B cell (primary cell): ENCODE data around the gene CUBN. TPM values are rescaled to one million over a fixed set of nuclear protein-coding genes. Genes with fewer than 3 reads are reported as not detected.

Experiments used
- ATAC-seq: fragments of 200-7000 bp; cut with Tn5 transposase; one replicate; pipeline ENCODE4 v1.10.0; 2021; ENCODE audit warnings: low read depth, mild to moderate bottlenecking, moderate number of reproducible peaks, moderate library complexity
- CTCF ChIA-PET: fragments of 350-600 bp; sonication (Branson Sonifier 250); formaldehyde crosslinking; loops from one replicate; lab custom pipeline; 2021; ENCODE audit warnings: antibody characterized with exemption, inconsistent platforms; lab: Charles Lee
- POLR2A ChIA-PET: fragments of 350-600 bp; sonication (Branson Sonifier 250); formaldehyde crosslinking; loops from one replicate; lab custom pipeline; 2021; ENCODE audit warnings: antibody characterized with exemption; lab: Charles Lee
- DNase-seq: peaks from one replicate; pipeline ENCODE4 v3.0.0; 2013
- H2AFZ ChIP-seq: 2 replicates; pipeline ENCODE4 v1.6.1; 2012; ENCODE audit warnings: mild to moderate bottlenecking, low read depth, low read length; ENCODE audit not compliant: insufficient read depth, poor library complexity, severe bottlenecking
- H3K27ac ChIP-seq, 2 donors: 1 replicate in 1 of 2; 2 replicates in 1 of 2; pipeline ENCODE4 v1.5.1; 2012 to 2013; ENCODE audit warnings: low read length in 2 of 2, mild to moderate bottlenecking in 2 of 2, moderate library complexity in 1 of 2
- H3K27me3 ChIP-seq, 4 experiments: fragments of 200-600 bp in 1 of 4; sonication (generic) in 1 of 4; replicated peaks in 1 of 4; 1 replicate in 2 of 4; 2 replicates in 2 of 4; pipeline versions ENCODE4 v1.6.1 to v1.7.0; 2013 to 2016; ENCODE audit warnings: low read length in 3 of 4, mild to moderate bottlenecking in 2 of 4, mixed read lengths in 1 of 4, moderate library complexity in 1 of 4; ENCODE audit not compliant: insufficient read depth in 4 of 4, control insufficient read depth in 3 of 4; ENCODE audit errors: control extremely low read depth in 1 of 4
- H3K36me3 ChIP-seq, 2 experiments: replicated peaks in 1 of 2; 1 replicate in 1 of 2; 2 replicates in 1 of 2; pipeline versions ENCODE4 v1.6.1 to v1.7.1; 2013; ENCODE audit warnings: low read length in 1 of 2; ENCODE audit not compliant: insufficient read depth in 2 of 2, control insufficient read depth in 1 of 2; ENCODE audit errors: control extremely low read depth in 1 of 2, extremely low read depth in 1 of 2
- H3K4me1 ChIP-seq, 2 donors: fragments of 200-600 bp in 1 of 2; sonication (generic) in 1 of 2; 1 replicate in 1 of 2; 2 replicates in 1 of 2; pipeline versions ENCODE4 v1.5.1 to v1.6.1; 2013 to 2017; ENCODE audit warnings: low read length in 2 of 2; ENCODE audit not compliant: control insufficient read depth in 2 of 2, insufficient read depth in 2 of 2
- H3K4me2 ChIP-seq: replicated peaks from 2 replicates; pipeline ENCODE3; 2012; ENCODE audit warnings: mild to moderate bottlenecking, low read depth, low read length; ENCODE audit not compliant: poor library complexity, severe bottlenecking
- H3K4me3 ChIP-seq, 5 experiments: fragments of 200-600 bp in 1 of 5; sonication (generic) in 1 of 5; 1 replicate in 3 of 5; 2 replicates in 2 of 5; pipeline versions ENCODE4 v1.5.1 to v1.7.0; 2011 to 2016; ENCODE audit warnings: low read length in 4 of 5, mild to moderate bottlenecking in 4 of 5, low read depth in 2 of 5, control low read depth in 1 of 5, moderate library complexity in 1 of 5; ENCODE audit not compliant: insufficient read depth in 1 of 5; ENCODE audit errors: control extremely low read depth in 1 of 5, extremely low read depth in 1 of 5
- H3K79me2 ChIP-seq: fragments of 200-600 bp; sonication (generic); one replicate; pipeline ENCODE4 v1.6.0; 2016; ENCODE audit warnings: low read length; ENCODE audit not compliant: control insufficient read depth, insufficient read depth
- H3K9ac ChIP-seq: fragments of 200-600 bp; sonication (generic); 2 replicates; pipeline ENCODE4 v1.6.1; 2017; ENCODE audit warnings: mild to moderate bottlenecking, low read length, moderate library complexity
- H3K9me3 ChIP-seq, 3 donors: one replicate each; pipeline versions ENCODE4 v1.6.1 to v1.7.1; 2013; ENCODE audit warnings: low read length in 2 of 3; ENCODE audit not compliant: control insufficient read depth in 2 of 3, insufficient read depth in 1 of 3; ENCODE audit errors: control extremely low read depth in 1 of 3
- H4K20me1 ChIP-seq: 2 replicates; pipeline ENCODE4 v1.6.0; 2012; ENCODE audit warnings: mild to moderate bottlenecking, low read length; ENCODE audit not compliant: insufficient read depth, control insufficient read depth, poor library complexity, severe bottlenecking
- H3K27ac Mint-ChIP-seq: one replicate; pipeline ENCODE4 v1.8.0; 2021; ENCODE audit warnings: mixed read lengths
- H3K27me3 Mint-ChIP-seq: one replicate; pipeline ENCODE4 v1.8.0; 2021; ENCODE audit warnings: mixed read lengths
- H3K4me1 Mint-ChIP-seq: one replicate; pipeline ENCODE4 v1.8.0; 2021; ENCODE audit warnings: mixed read lengths
- H3K4me3 Mint-ChIP-seq: one replicate; pipeline ENCODE4 v1.8.0; 2021; ENCODE audit warnings: mixed read lengths
- H3K9me3 Mint-ChIP-seq: one replicate; pipeline ENCODE4 v1.8.0; 2022; ENCODE audit warnings: mixed read lengths; ENCODE audit not compliant: insufficient read depth
- EZH2 ChIP-seq: IDR thresholded peaks from 2 replicates; pipeline ENCODE4 v1.6.1; 2012; ENCODE audit warnings: borderline replicate concordance, low read depth, mild to moderate bottlenecking, moderate library complexity, low read length; ENCODE audit not compliant: insufficient read depth, poor library complexity, severe bottlenecking
- WGBS: methylation state at CpG from one replicate; pipeline ENCODE4 v1.1.5; 2013; ENCODE audit warnings: missing lambda C conversion rate; ENCODE audit not compliant: insufficient coverage; 5-methylcytosine and 5-hydroxymethylcytosine counted together
- intact Hi-C: fragments of 100-400 bp; cut with micrococcal nuclease; formaldehyde crosslinking; loops from one replicate; pipeline ENCODE4 v1.10.0; 2022
- polyA plus RNA-seq: library from polyadenylated mRNA; depleted of rRNA; stranded (reverse); fragments of >200 nt; gene quantifications from 2 replicates; pipeline ENCODE4 v1.2.3, GENCODE V29; 2012
- total RNA-seq, 2 donors: library from RNA; stranded (reverse); fragments of 120-200 nt in 1 of 2; gene quantifications; 1 replicate in 1 of 2; 2 replicates in 1 of 2; pipeline versions ENCODE4 v1.2.3 to v1.2.4, GENCODE V29; 2013 to 2022
- TF ChIP-seq, protein P1 (sequence below): fragments of 200-600 bp; IDR thresholded peaks from one replicate; pipeline ENCODE4 v1.8.0; 2022; ENCODE audit warnings: antibody characterized with exemption, mild to moderate bottlenecking

CUBN gene
- total and polyA plus RNA-seq, 2 donors (not counting 1 experiment from before 2014, with no cell fraction given): 4.2 to 5.7 TPM

DNA sequence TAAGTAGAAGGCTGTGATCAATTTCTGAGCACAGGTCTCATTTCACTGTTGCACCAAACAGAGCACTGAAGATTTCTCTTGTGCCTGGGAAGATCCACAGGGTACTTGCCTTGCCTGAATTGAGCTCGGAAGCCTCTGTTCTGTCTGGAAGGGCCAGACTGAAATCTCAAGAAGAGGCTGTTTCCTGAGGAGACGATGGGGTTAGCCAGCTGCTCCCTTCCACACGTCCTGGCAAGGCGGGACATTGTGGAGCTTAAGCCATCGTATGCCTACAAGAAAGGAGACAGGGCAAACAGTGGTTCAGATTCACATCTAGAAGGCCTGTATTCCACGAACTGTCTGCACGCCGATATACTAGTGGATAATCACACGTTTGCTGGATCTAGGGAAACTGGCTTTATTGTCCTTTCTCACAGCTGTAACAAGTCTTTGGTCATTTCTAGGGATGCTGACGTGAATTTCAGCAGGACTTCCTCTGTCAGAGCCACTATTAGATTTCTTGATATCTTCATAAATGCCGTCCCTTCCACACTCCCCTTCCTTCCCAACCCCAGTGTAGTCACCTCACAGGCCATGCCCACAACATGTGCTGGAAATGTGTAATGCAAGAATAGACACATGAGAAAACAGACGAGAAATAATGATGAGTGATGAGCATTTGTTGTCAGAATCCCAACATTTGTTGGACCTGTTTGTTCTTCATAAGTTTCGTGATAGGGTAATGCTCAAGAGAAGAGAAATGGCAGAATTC lies 175.2 kb downstream of the CUBN start:
- H3K4me3 Mint-ChIP-seq: no peak overlapping the region
- WGBS: 95% methylated on average over 12 of the region's 13 CpGs
- Histone ChIP-seq H3K27me3 (no peaks in the 10 kb centered on the region), H3K36me3 (no peaks in the 10 kb centered on the region), H3K9me3 (no peaks in the 10 kb centered on the region), H4K20me1 (no peaks in the 10 kb centered on the region), H3K4me3 (no peak overlapping the region), H2AFZ (no peak overlapping the region), H3K4me2 (no peak overlapping the region), H3K9ac (no peak overlapping the region), H3K79me2 (no peaks in the 10 kb centered on the region), H3K27ac (no peak overlapping the region), H3K4me1 (no peaks in the 10 kb centered on the region)
- POLR2A ChIA-PET: no interaction called here
- no peaks in the 10 kb centered on the region for H3K4me1 Mint-ChIP-seq
- TF ChIP-seq EZH2: no peak
- TF ChIP-seq, protein P1, sequence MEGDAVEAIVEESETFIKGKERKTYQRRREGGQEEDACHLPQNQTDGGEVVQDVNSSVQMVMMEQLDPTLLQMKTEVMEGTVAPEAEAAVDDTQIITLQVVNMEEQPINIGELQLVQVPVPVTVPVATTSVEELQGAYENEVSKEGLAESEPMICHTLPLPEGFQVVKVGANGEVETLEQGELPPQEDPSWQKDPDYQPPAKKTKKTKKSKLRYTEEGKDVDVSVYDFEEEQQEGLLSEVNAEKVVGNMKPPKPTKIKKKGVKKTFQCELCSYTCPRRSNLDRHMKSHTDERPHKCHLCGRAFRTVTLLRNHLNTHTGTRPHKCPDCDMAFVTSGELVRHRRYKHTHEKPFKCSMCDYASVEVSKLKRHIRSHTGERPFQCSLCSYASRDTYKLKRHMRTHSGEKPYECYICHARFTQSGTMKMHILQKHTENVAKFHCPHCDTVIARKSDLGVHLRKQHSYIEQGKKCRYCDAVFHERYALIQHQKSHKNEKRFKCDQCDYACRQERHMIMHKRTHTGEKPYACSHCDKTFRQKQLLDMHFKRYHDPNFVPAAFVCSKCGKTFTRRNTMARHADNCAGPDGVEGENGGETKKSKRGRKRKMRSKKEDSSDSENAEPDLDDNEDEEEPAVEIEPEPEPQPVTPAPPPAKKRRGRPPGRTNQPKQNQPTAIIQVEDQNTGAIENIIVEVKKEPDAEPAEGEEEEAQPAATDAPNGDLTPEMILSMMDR: no peak
- ATAC-seq (no peak), DNase-seq (no peak)
- H3K9me3 Mint-ChIP-seq: no peaks in the 10 kb centered on the region
- CTCF ChIA-PET: no interaction called here
- H3K27me3 Mint-ChIP-seq: no peaks in the 10 kb centered on the region
- intact Hi-C loops: no loop called here
- no peak overlapping the region for H3K27ac Mint-ChIP-seq

DNA sequence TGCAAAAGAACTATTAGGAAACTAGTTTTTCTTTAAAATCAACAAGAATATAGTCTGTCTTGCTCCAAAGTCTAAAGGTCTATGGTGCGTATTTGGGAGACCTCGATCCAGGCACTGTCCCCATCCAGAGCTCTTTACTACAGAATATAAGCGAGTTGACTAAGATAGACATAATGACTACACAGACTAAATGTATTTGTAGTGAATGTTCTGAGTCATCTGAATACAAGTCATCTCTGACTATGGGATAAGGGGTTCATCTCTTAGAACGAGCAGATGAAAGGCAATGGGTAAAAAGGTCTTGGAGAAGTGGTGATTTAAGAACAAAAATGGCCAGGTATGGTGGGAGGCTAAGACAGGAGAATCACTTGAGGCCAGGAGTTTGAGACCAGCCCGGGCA lies 176.3 kb downstream of the CUBN start:
- Histone ChIP-seq H3K4me2 (no peak overlapping the region), H3K36me3 (no peaks in the 10 kb centered on the region), H3K9ac (no peak overlapping the region), H2AFZ (no peak overlapping the region), H3K79me2 (no peaks in the 10 kb centered on the region), H4K20me1 (no peaks in the 10 kb centered on the region), H3K4me1 (no peaks in the 10 kb centered on the region), H3K4me3 (no peak overlapping the region), H3K9me3 (no peaks in the 10 kb centered on the region), H3K27ac (no peak overlapping the region), H3K27me3 (no peaks in the 10 kb centered on the region)
- intact Hi-C loops: no loop called here
- Mint-ChIP-seq H3K27me3 (no peaks in the 10 kb centered on the region), H3K4me1 (no peaks in the 10 kb centered on the region), H3K4me3 (no peak overlapping the region), H3K27ac (no peak overlapping the region), H3K9me3 (no peaks in the 10 kb centered on the region)
- DNase-seq (no peak), ATAC-seq (no peak)
- ChIA-PET CTCF (no interaction called here), POLR2A (no interaction called here)
- 83% methylated on average over 1 of the region's 5 CpGs for WGBS
- TF ChIP-seq EZH2: no peak
- TF ChIP-seq, protein P1: no peak
